ENCODE measurements around the gene TRMO. TPM values are rescaled to one million over a fixed set of nuclear protein-coding genes. Genes with fewer than 3 reads are reported as not detected.

TRMO gene
- total RNA-seq, 1 experiment from 2014 or later, result 10.0 TPM

DNA sequence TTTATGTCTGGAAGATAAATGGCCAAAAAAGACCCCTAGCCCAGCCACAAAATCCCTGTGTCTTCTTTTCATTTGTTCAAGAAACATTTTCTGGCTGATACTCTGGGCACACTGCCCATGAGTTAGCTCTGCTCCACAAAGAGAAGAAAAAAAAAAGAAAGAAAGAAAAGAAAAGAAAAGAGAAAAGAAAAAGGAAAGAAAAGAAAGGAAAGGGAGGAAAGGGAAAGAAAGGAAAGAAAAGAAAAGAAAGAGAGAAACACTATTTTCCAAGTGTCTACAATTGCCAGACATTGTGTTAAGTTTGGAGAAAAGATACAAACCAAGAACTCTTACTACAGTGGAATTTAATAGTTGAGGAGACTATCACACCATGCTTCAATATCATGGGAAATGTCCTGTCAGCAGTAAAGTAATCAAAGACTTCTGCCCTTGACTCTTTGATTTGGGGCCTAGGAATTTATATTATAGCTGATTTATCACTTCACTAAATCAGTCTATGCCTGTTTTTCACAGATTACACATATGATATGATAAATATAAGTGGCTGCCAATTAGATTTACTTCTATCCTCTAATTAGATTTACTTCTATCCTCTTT, 3.0 kb downstream of the TRMO start:
- Mint-ChIP-seq H3K4me3 (ENCODE audit: unreplicated experiment) (no peak overlapping the region), H3K36me3 (ENCODE audit: insufficient read depth, unreplicated experiment) (peaks cover 22% of the 10 kb centered on the region), H3K4me1 (ENCODE audit: low read depth, unreplicated experiment) (peaks cover 17% of the 10 kb centered on the region), H3K27me3 (ENCODE audit: insufficient read depth, unreplicated experiment) (peaks cover 1% of the 10 kb centered on the region), H3K27ac (ENCODE audit: unreplicated experiment) (no peak overlapping the region), H3K9me3 (ENCODE audit: unreplicated experiment) (no peaks in the 10 kb centered on the region)
- Histone ChIP-seq H3K9me3 (no peaks in the 10 kb centered on the region), H3K4me3 (ENCODE audit: low read depth, low read length) (no peak overlapping the region), H3K4me1 (no peaks in the 10 kb centered on the region; the same call in 1 of the 2 replicates), H3K36me3 (ENCODE audit: control insufficient read depth, insufficient read depth, low read length) (no peaks in the 10 kb centered on the region), H3K27me3 (replicated peaks; ENCODE audit: control insufficient read depth, insufficient read depth, low read length) (no peaks in the 10 kb centered on the region)
- TF ChIP-seq, protein P1, sequence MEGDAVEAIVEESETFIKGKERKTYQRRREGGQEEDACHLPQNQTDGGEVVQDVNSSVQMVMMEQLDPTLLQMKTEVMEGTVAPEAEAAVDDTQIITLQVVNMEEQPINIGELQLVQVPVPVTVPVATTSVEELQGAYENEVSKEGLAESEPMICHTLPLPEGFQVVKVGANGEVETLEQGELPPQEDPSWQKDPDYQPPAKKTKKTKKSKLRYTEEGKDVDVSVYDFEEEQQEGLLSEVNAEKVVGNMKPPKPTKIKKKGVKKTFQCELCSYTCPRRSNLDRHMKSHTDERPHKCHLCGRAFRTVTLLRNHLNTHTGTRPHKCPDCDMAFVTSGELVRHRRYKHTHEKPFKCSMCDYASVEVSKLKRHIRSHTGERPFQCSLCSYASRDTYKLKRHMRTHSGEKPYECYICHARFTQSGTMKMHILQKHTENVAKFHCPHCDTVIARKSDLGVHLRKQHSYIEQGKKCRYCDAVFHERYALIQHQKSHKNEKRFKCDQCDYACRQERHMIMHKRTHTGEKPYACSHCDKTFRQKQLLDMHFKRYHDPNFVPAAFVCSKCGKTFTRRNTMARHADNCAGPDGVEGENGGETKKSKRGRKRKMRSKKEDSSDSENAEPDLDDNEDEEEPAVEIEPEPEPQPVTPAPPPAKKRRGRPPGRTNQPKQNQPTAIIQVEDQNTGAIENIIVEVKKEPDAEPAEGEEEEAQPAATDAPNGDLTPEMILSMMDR (IDR thresholded peaks at IDR 0.05; ENCODE audit: insufficient read depth in 1 of 2, low read depth in 1 of 2, low read length in 1 of 2, severe bottlenecking in 1 of 2, unreplicated experiment in 1 of 2), result no peak
- CTCF ChIA-PET, result no interaction called here
- BruUV-seq (replicated peaks), result no TSS peak
- POLR2A ChIA-PET, result interaction anchor here (0.6 kb wide), 1 partner anchor 286 kb away, joined by 5 read pairs; the partner anchor contains the start of gene TSTD2
- DNase-seq, result no peak
- intact Hi-C loops (cut with micrococcal nuclease; ENCODE audit: unreplicated experiment), result no loop called here

DNA sequence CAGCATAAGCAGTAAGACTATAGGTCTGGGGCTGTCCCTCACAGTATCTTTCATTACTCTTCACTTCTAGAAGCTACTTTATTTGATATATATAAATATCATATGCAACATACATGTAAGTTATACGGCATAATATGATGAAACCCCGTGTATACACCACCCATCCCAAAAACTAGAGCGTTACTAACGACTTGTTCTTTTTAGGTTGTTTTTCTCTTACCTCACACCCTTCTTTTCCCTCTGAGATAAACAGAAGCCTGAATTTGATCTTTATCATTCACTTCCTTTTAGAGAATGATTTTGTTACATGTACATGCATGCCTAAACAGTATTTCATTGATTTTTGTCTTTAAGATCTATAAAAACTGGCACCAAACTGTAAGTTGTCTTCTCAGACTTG, 3.7 kb downstream of the TRMO start:
- CTCF ChIA-PET, result no interaction called here
- no peaks in the 10 kb centered on the region for H3K4me1 ChIP-seq
- Mint-ChIP-seq H3K4me3 (ENCODE audit: unreplicated experiment) (no peak overlapping the region), H3K4me1 (ENCODE audit: low read depth, unreplicated experiment) (peaks cover 17% of the 10 kb centered on the region), H3K36me3 (ENCODE audit: insufficient read depth, unreplicated experiment) (peaks cover 26% of the 10 kb centered on the region), H3K9me3 (ENCODE audit: unreplicated experiment) (no peaks in the 10 kb centered on the region), H3K27ac (ENCODE audit: unreplicated experiment) (no peak overlapping the region), H3K27me3 (ENCODE audit: insufficient read depth, unreplicated experiment) (no peaks in the 10 kb centered on the region)
- no peaks in the 10 kb centered on the region for H3K27me3 ChIP-seq (replicated peaks; ENCODE audit: control insufficient read depth, insufficient read depth, low read length)
- no peaks in the 10 kb centered on the region for H3K9me3 ChIP-seq
- H3K36me3 ChIP-seq (ENCODE audit: control insufficient read depth, insufficient read depth, low read length), result no peaks in the 10 kb centered on the region
- TF ChIP-seq, protein P1 (IDR thresholded peaks at IDR 0.05; ENCODE audit: insufficient read depth in 1 of 2, low read depth in 1 of 2, low read length in 1 of 2, severe bottlenecking in 1 of 2, unreplicated experiment in 1 of 2), result no peak
- POLR2A ChIA-PET, result no interaction called here
- intact Hi-C loops (cut with micrococcal nuclease; ENCODE audit: unreplicated experiment), result no loop called here
- no peak overlapping the region for H3K4me3 ChIP-seq (ENCODE audit: low read depth, low read length)
- no peak for DNase-seq
- BruUV-seq (replicated peaks), result no TSS peak

DNA sequence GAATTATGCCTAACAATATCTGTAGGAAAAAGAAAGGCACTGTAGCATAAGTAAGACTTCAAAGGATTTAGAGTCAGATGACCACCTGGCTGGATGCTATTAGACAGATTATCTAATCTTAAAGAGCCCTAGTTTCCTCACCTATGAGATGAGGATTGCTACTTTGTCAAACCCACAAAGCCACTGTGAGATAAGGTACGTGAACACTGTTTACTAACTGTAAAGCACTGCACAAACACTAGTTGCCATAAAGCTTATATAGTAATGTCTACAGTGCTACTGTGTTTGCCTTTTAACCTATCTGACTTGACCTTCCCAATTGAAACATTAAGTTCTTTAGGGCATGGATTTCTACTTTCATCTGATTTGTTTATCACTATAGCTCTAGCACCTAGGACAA, 10.3 kb downstream of the TRMO start:
- ChIA-PET POLR2A (no interaction called here), CTCF (interaction anchor here (0.7 kb wide), 1 partner anchor 11 kb away, joined by 3 read pairs; no protein-coding TSS in a partner anchor)
- peaks cover 5% of the 10 kb centered on the region; the same call in 1 of the 2 replicates for H3K4me1 ChIP-seq
- TF ChIP-seq, protein P1 (IDR thresholded peaks at IDR 0.05; ENCODE audit: insufficient read depth in 1 of 2, low read depth in 1 of 2, low read length in 1 of 2, severe bottlenecking in 1 of 2, unreplicated experiment in 1 of 2), result no peak
- Mint-ChIP-seq H3K36me3 (ENCODE audit: insufficient read depth, unreplicated experiment) (peaks cover 23% of the 10 kb centered on the region), H3K4me1 (ENCODE audit: low read depth, unreplicated experiment) (no peaks in the 10 kb centered on the region), H3K9me3 (ENCODE audit: unreplicated experiment) (no peaks in the 10 kb centered on the region), H3K4me3 (ENCODE audit: unreplicated experiment) (no peak overlapping the region), H3K27me3 (ENCODE audit: insufficient read depth, unreplicated experiment) (no peaks in the 10 kb centered on the region), H3K27ac (ENCODE audit: unreplicated experiment) (no peak overlapping the region)
- no peak for DNase-seq
- H3K9me3 ChIP-seq, result no peaks in the 10 kb centered on the region
- no TSS peak for BruUV-seq (replicated peaks)
- H3K4me3 ChIP-seq (ENCODE audit: low read depth, low read length), result no peak overlapping the region
- no peaks in the 10 kb centered on the region for H3K27me3 ChIP-seq (replicated peaks; ENCODE audit: control insufficient read depth, insufficient read depth, low read length)
- H3K36me3 ChIP-seq (ENCODE audit: control insufficient read depth, insufficient read depth, low read length), result no peaks in the 10 kb centered on the region; the same call in 1 of the 2 replicates
- intact Hi-C loops (cut with micrococcal nuclease; ENCODE audit: unreplicated experiment), result no loop called here

Measured in Caco-2 (cell line).